ENCODE results near the gene FAM13C. TPM values are rescaled to one million over a fixed set of nuclear protein-coding genes. Genes with fewer than 3 reads are reported as not detected.

The FAM13C gene
- polyA plus RNA-seq, 2 of the 4 experiments (the other 2 are of a cell fraction), result not detected

- TF ChIP-seq USF2 (IDR thresholded peaks at IDR 0.05) (no peak), SMC3 (IDR thresholded peaks at IDR 0.05) (no peak), HOXA7 (CRISPR knock-in tag; IDR thresholded peaks at IDR 0.05) (no peak), RCOR1 (IDR thresholded peaks at IDR 0.05; ENCODE audit: low read depth, low read length) (no peak)
These were observed 82.9 kb downstream of the FAM13C start (continued) for GRCh38 chr10:59279476-59279875.

GRCh38 chr10:59276919-59277318, 85.4 kb downstream of the FAM13C start:
- ChIA-PET POLR2A (no interaction called here), CTCF (no interaction called here)
- TF ChIP-seq FOSL2 (IDR thresholded peaks at IDR 0.05) (no peak), FOSL2 (CRISPR knock-in tag; IDR thresholded peaks at IDR 0.05) (no peak), USF2 (IDR thresholded peaks at IDR 0.05) (no peak), HDAC2 (IDR thresholded peaks at IDR 0.05) (no peak), NFE2L2 (conservative IDR thresholded peaks at IDR 0.05; ENCODE audit: low read length) (no peak), EHF (CRISPR knock-in tag; IDR thresholded peaks at IDR 0.05) (no peak), GATA3 (IDR thresholded peaks at IDR 0.05; ENCODE audit: borderline replicate concordance) (no peak)
- Histone ChIP-seq H3K4me1 (no peaks in the 10 kb centered on the region), H3K4me3 (no peak overlapping the region), H3K27ac (no peak overlapping the region), H3K4me2 (no peak overlapping the region), H3K9me3 (no peaks in the 10 kb centered on the region)
- ATAC-seq (no peak), FAIRE-seq (no peak), DNase-seq (ENCODE audit: low read depth in 1 of 2, low spot score in 1 of 2) (no peak)

- no peak for FAIRE-seq
- DNase-seq (ENCODE audit: low read depth in 1 of 2, low spot score in 1 of 2), result no peak
- POLR2A ChIA-PET, result no interaction called here
- no peak overlapping the region for H3K4me2 ChIP-seq
- H3K27ac ChIP-seq, result no peak overlapping the region
- CTCF ChIA-PET, result no interaction called here
- ATAC-seq, result no peak
- no peak overlapping the region for H3K4me3 ChIP-seq
- H3K4me1 ChIP-seq, result no peaks in the 10 kb centered on the region
- TF ChIP-seq RFX5 (IDR thresholded peaks at IDR 0.05) (no peak), NPAS2 (CRISPR knock-in tag; IDR thresholded peaks at IDR 0.05; ENCODE audit: borderline replicate concordance) (no peak), PHF8 (IDR thresholded peaks at IDR 0.05; ENCODE audit: borderline replicate concordance, low read depth) (no peak), ZNF302 (CRISPR knock-in tag; IDR thresholded peaks at IDR 0.05) (no peak), SMC3 (IDR thresholded peaks at IDR 0.05) (no peak), ATOH8 (CRISPR knock-in tag; IDR thresholded peaks at IDR 0.05; ENCODE audit: low read depth) (no peak), NFE2L2 (conservative IDR thresholded peaks at IDR 0.05; ENCODE audit: low read length) (no peak), GATA3 (IDR thresholded peaks at IDR 0.05; ENCODE audit: borderline replicate concordance) (no peak)
- no peaks in the 10 kb centered on the region for H3K9me3 ChIP-seq
These were observed 86.2 kb downstream of the FAM13C start for GRCh38 chr10:59276133-59276532.

GRCh38 chr10:59273445-59273844, 88.9 kb downstream of the FAM13C start:
- Histone ChIP-seq H3K27ac (no peak overlapping the region), H3K4me1 (no peaks in the 10 kb centered on the region), H3K4me3 (no peak overlapping the region), H3K9me3 (no peaks in the 10 kb centered on the region), H3K4me2 (no peak overlapping the region)
- WGBS (ENCODE audit: missing lambda C conversion rate), result 92% methylated on average over 1 of the region's 1 CpG
- no peak for ATAC-seq
- no peak for DNase-seq (ENCODE audit: low read depth in 1 of 2, low spot score in 1 of 2)
- ChIA-PET CTCF (no interaction called here), POLR2A (no interaction called here)
- no peak for TF ChIP-seq ATOH8 (CRISPR knock-in tag; IDR thresholded peaks at IDR 0.05; ENCODE audit: low read depth)
- no peak for TF ChIP-seq BCL3 (IDR thresholded peaks at IDR 0.05)
- no peak for TF ChIP-seq NR3C1 (IDR thresholded peaks at IDR 0.05)
- no peak for TF ChIP-seq RNF2 (IDR thresholded peaks at IDR 0.05; ENCODE audit: borderline replicate concordance, low read depth)
- TF ChIP-seq CTCF (IDR thresholded peaks at IDR 0.05), result no peak
- no peak for TF ChIP-seq KDM5A (IDR thresholded peaks at IDR 0.05)
- FAIRE-seq, result no peak
